Liver (tissue), 9 donors: ENCODE data around the gene DRD4. TPM values are rescaled to one million over a fixed set of nuclear protein-coding genes. Genes with fewer than 3 reads are reported as not detected.

Experiments
- DNase-seq: peaks from one replicate; pipeline ENCODE4 v3.0.0-alpha.2; 2017; ENCODE audit warnings: low spot score
- H3K27ac ChIP-seq, 2 donors: one replicate each; pipeline ENCODE4 v1.7.0; 2013; ENCODE audit warnings: inconsistent platforms in 2 of 2, low read length in 2 of 2, control low read depth in 1 of 2, low read depth in 1 of 2, mild to moderate bottlenecking in 1 of 2
- H3K27me3 ChIP-seq, 4 donors: one replicate each; pipeline versions ENCODE4 v1.6.1 to v1.7.0; 2013; ENCODE audit warnings: low read length in 3 of 4, inconsistent platforms in 1 of 4, mild to moderate bottlenecking in 1 of 4, moderate library complexity in 1 of 4; ENCODE audit not compliant: control insufficient read depth in 4 of 4, insufficient read depth in 4 of 4
- H3K36me3 ChIP-seq, 4 donors: one replicate each; pipeline versions ENCODE4 v1.6.1 to v1.7.0; 2013; ENCODE audit warnings: low read length in 3 of 4, mild to moderate bottlenecking in 3 of 4, low read depth in 1 of 4, moderate library complexity in 1 of 4; ENCODE audit not compliant: control insufficient read depth in 4 of 4, insufficient read depth in 3 of 4
- H3K4me1 ChIP-seq, 4 donors: one replicate each; pipeline versions ENCODE4 v1.6.1 to v1.7.0; 2013; ENCODE audit warnings: low read length in 3 of 4, mild to moderate bottlenecking in 3 of 4, moderate library complexity in 1 of 4; ENCODE audit not compliant: control insufficient read depth in 4 of 4, insufficient read depth in 4 of 4
- H3K4me3 ChIP-seq, 3 donors: one replicate each; pipeline versions ENCODE4 v1.6.1 to v1.7.0; 2013; ENCODE audit warnings: low read length in 3 of 3, control low read depth in 1 of 3, low read depth in 1 of 3, mild to moderate bottlenecking in 1 of 3
- H3K9ac ChIP-seq, 2 donors: one replicate each; pipeline ENCODE4 v1.7.0; 2013; ENCODE audit warnings: low read length in 2 of 2, mild to moderate bottlenecking in 2 of 2, moderate library complexity in 2 of 2, control low read depth in 1 of 2, low read depth in 1 of 2
- H3K9me3 ChIP-seq, 4 donors: one replicate each; pipeline versions ENCODE4 v1.6.1 to v1.7.0; 2013; ENCODE audit warnings: low read length in 3 of 4; ENCODE audit not compliant: control insufficient read depth in 4 of 4
- ATF3 ChIP-seq: IDR thresholded peaks from 2 replicates; pipeline ENCODE4 v1.6.1; 2016; ENCODE audit warnings: antibody characterized with exemption
- CTCF ChIP-seq: fragments of 150-350 bp; IDR thresholded peaks from 2 replicates; pipeline ENCODE4 v1.5.1; 2017; ENCODE audit warnings: improper control_type of control experiment, low read depth, low read length; ENCODE audit not compliant: missing input control
- EGR1 ChIP-seq, 2 donors: IDR thresholded peaks; 2 replicates each; pipeline ENCODE4 v1.6.1; 2016 to 2018; ENCODE audit warnings: antibody characterized with exemption in 2 of 2, low read depth in 2 of 2
- FOXA1 ChIP-seq: IDR thresholded peaks from 2 replicates; pipeline ENCODE4 v1.6.1; 2016; ENCODE audit warnings: antibody characterized with exemption
- FOXA2 ChIP-seq: IDR thresholded peaks from 2 replicates; pipeline ENCODE4 v1.6.1; 2016; ENCODE audit warnings: antibody characterized with exemption
- GABPA ChIP-seq, 2 donors: IDR thresholded peaks in 1 of 2; conservative IDR thresholded peaks in 1 of 2; 2 replicates each; pipeline ENCODE4 v1.6.1; 2016; ENCODE audit warnings: antibody characterized with exemption in 2 of 2, mild to moderate bottlenecking in 1 of 2, moderate library complexity in 1 of 2
- HNF4A ChIP-seq, 2 donors: conservative IDR thresholded peaks; 2 replicates each; pipeline ENCODE4 v1.6.1; 2016; ENCODE audit warnings: antibody characterized with exemption in 2 of 2, mild to moderate bottlenecking in 2 of 2
- HNF4G ChIP-seq: IDR thresholded peaks from 2 replicates; pipeline ENCODE4 v1.6.1; 2016; ENCODE audit warnings: antibody characterized with exemption
- JUND ChIP-seq, 2 donors: IDR thresholded peaks; 2 replicates each; pipeline ENCODE4 v1.6.1; 2016; ENCODE audit warnings: antibody characterized with exemption in 2 of 2
- MAX ChIP-seq: IDR thresholded peaks from 2 replicates; pipeline ENCODE4 v1.6.1; 2016; ENCODE audit warnings: antibody characterized with exemption
- NR2F2 ChIP-seq: IDR thresholded peaks from 2 replicates; pipeline ENCODE4 v1.6.1; 2016; ENCODE audit warnings: antibody characterized with exemption
- RAD21 ChIP-seq, 2 donors: IDR thresholded peaks; 2 replicates each; pipeline ENCODE4 v1.6.1; 2016; ENCODE audit warnings: antibody characterized with exemption in 2 of 2, mild to moderate bottlenecking in 2 of 2
- REST ChIP-seq: IDR thresholded peaks from 2 replicates; pipeline ENCODE4 v1.6.1; 2016; ENCODE audit warnings: antibody characterized with exemption, mild to moderate bottlenecking
- SP1 ChIP-seq: IDR thresholded peaks from 2 replicates; pipeline ENCODE4 v1.6.1; 2018; ENCODE audit warnings: antibody characterized with exemption, mild to moderate bottlenecking
- TAF1 ChIP-seq: conservative IDR thresholded peaks from 2 replicates; pipeline ENCODE4 v1.6.1; 2016; ENCODE audit warnings: antibody characterized with exemption, mild to moderate bottlenecking
- YY1 ChIP-seq: IDR thresholded peaks from 2 replicates; pipeline ENCODE4 v1.6.1; 2016; ENCODE audit warnings: antibody characterized with exemption, mild to moderate bottlenecking
- ZBTB33 ChIP-seq: IDR thresholded peaks from 2 replicates; pipeline ENCODE4 v1.6.1; 2016; ENCODE audit warnings: antibody characterized with exemption
- WGBS: extraction: QIAGEN DNeasy Blood & Tissue Kit; methylation state at CpG from one replicate; pipeline ENCODE4 v1.1.7; 2013; 5-methylcytosine and 5-hydroxymethylcytosine counted together
- polyA plus RNA-seq, 2 donors: library from polyadenylated mRNA; stranded (reverse) in 1 of 2; unstranded in 1 of 2; fragments of 200-250 nt in 1 of 2; fragments of >200 nt in 1 of 2; fragmentation: Nextera tagmentation in 1 of 2; extraction: Ambion mirVana in 1 of 2; gene quantifications; one replicate each; pipeline versions ENCODE4 v1.2.1 to v1.2.3, GENCODE V29; 2013 to 2015
- total RNA-seq, 2 donors: library from RNA; depleted of rRNA; stranded (reverse); fragments of >200 nt; gene quantifications; one replicate each; pipeline ENCODE4 v1.2.3, GENCODE V29; 2014
- donor health status: healthy.
- donor health status: healthy.
- donor health status: healthy.
- donor health status: healthy.
- donor health status: healthy.

Gene DRD4
- total and polyA plus RNA-seq, 4 donors: not detected

- no peak for DNase-seq
- Histone ChIP-seq H3K9ac (no peak overlapping the region), H3K27me3 (no peaks in the 10 kb centered on the region), H3K27ac (no peak overlapping the region), H3K9me3 (no peaks in the 10 kb centered on the region), H3K36me3 (peaks cover 0 to 2% (median 0%) of the 10 kb centered on the region in 4 donors), H3K4me1 (peaks cover 4 to 21% (median 9%) of the 10 kb centered on the region in 4 donors), H3K4me3 (no peak overlapping the region)
- TF ChIP-seq YY1 (no peak), SP1 (no peak), ZBTB33 (no peak), RAD21 (IDR thresholded peaks at IDR 0.05) (no peak), ATF3 (no peak), GABPA (IDR thresholded peaks at IDR 0.05 in 1 of 2, conservative IDR thresholded peaks at IDR 0.05 in 1 of 2) (no peak), FOXA1 (no peak), HNF4G (no peak), REST (no peak), CTCF (no peak)
- WGBS: 47% methylated on average over 28 of the region's 28 CpGs
These were observed 9.8 kb upstream of the DRD4 start for GRCh38 chr11:627308-627576.

GRCh38 chr11:628056-628455 is 9.0 kb upstream of the DRD4 start:
- H3K9me3 ChIP-seq: no peaks in the 10 kb centered on the region
- H3K4me3 ChIP-seq: no peak overlapping the region
- no peak overlapping the region for H3K27ac ChIP-seq
- no peak overlapping the region for H3K9ac ChIP-seq
- peaks cover 0 to under 1% (median 0%) of the 10 kb centered on the region in 4 donors for H3K36me3 ChIP-seq
- no peaks in the 10 kb centered on the region for H3K27me3 ChIP-seq
- DNase-seq: no peak
- peaks cover 4 to 21% (median 9%) of the 10 kb centered on the region in 4 donors for H3K4me1 ChIP-seq
- 94% methylated on average over 31 of the region's 31 CpGs for WGBS
- TF ChIP-seq HNF4G (no peak), HNF4A (conservative IDR thresholded peaks at IDR 0.05) (no peak), RAD21 (IDR thresholded peaks at IDR 0.05) (no peak), NR2F2 (no peak), ZBTB33 (no peak), JUND (IDR thresholded peaks at IDR 0.05) (no peak), FOXA2 (no peak), EGR1 (IDR thresholded peaks at IDR 0.05; ENCODE audit: low read depth in 2 of 2) (no peak), TAF1 (no peak), REST (no peak), MAX (no peak), ATF3 (no peak), YY1 (no peak), SP1 (no peak)
